Epithelial cell of prostate (primary cell): Measurements from ENCODE around the gene ATXN1.
A peak's percentile ranks its signal among the peaks of the same experiment; 100 is the strongest.
"Not testable (repeated sequence)": the region's sequence is repeated elsewhere in the genome, so short reads cannot be mapped to it uniquely, and the experiment has no call there.

ENCODE experiments used
- DNase-seq: peaks from one replicate; pipeline ENCODE4 v3.0.0-alpha.2; 2011; ENCODE audit warnings: low read depth, low spot score
- H3K27ac ChIP-seq: fragments of 450-650 bp; 2 replicates; pipeline ENCODE4 v1.5.1; 2017; ENCODE audit warnings: mild to moderate bottlenecking

ATXN1 gene

GRCh38 chr6:16760516-16761470, at the start of gene ATXN1:
TSS of gene ATXN1 (minus strand) at chr6:16761460.
- no peak for DNase-seq
- H3K27ac ChIP-seq = peak within 1 kb of the TSS; percentile 97

GRCh38 chr6:16810411-16810810, 49.2 kb upstream of the ATXN1 start:
- H3K27ac ChIP-seq = no peak overlapping the region
- DNase-seq = no peak

GRCh38 chr6:16809753-16810358, 48.6 kb upstream of the ATXN1 start:
- DNase-seq = no peak
- no peak overlapping the region for H3K27ac ChIP-seq

GRCh38 chr6:16807956-16808355, 46.7 kb upstream of the ATXN1 start:
- no peak overlapping the region for H3K27ac ChIP-seq
- no peak for DNase-seq

GRCh38 chr6:16806363-16806762, 45.1 kb upstream of the ATXN1 start:
- DNase-seq = no peak
- H3K27ac ChIP-seq = no peak overlapping the region

- no peak overlapping the region for H3K27ac ChIP-seq
- DNase-seq = peak; percentile 22
Measured at GRCh38 chr6:16805243-16805950, 44.1 kb upstream of the ATXN1 start.

GRCh38 chr6:16804546-16805242, 43.4 kb upstream of the ATXN1 start:
- no peak for DNase-seq
- no peak overlapping the region for H3K27ac ChIP-seq

- no peak for DNase-seq
- no peak overlapping the region for H3K27ac ChIP-seq
Measured at GRCh38 chr6:16803294-16804200, 42.3 kb upstream of the ATXN1 start.

GRCh38 chr6:16802071-16802470, 40.8 kb upstream of the ATXN1 start:
- H3K27ac ChIP-seq = no peak overlapping the region
- DNase-seq = no peak

- no peak for DNase-seq
- H3K27ac ChIP-seq = no peak overlapping the region
Measured at GRCh38 chr6:16800942-16801341, 39.7 kb upstream of the ATXN1 start.

GRCh38 chr6:16800341-16800740, 39.1 kb upstream of the ATXN1 start:
- no peak overlapping the region for H3K27ac ChIP-seq
- no peak for DNase-seq

- H3K27ac ChIP-seq = no peak overlapping the region
- DNase-seq = no peak
Measured at GRCh38 chr6:16799279-16800193, 38.3 kb upstream of the ATXN1 start.

GRCh38 chr6:16793828-16794412, 32.7 kb upstream of the ATXN1 start:
- DNase-seq = no peak
- H3K27ac ChIP-seq = no peak overlapping the region

- no peak for DNase-seq
- H3K27ac ChIP-seq = no peak overlapping the region
Measured at GRCh38 chr6:16789329-16790038, 28.2 kb upstream of the ATXN1 start.

- H3K27ac ChIP-seq = no peak overlapping the region
Measured at GRCh38 chr6:16787128-16787682, 25.9 kb upstream of the ATXN1 start.

GRCh38 chr6:16785496-16785895, 24.2 kb upstream of the ATXN1 start:
- no peak overlapping the region for H3K27ac ChIP-seq
- DNase-seq = no peak

More at GRCh38 chr6:16787128-16787682, 25.9 kb upstream of the ATXN1 start:
- no peak for DNase-seq

GRCh38 chr6:16784957-16785356, 23.7 kb upstream of the ATXN1 start:
- not testable (repeated sequence) for H3K27ac ChIP-seq, DNase-seq
